MCF 10A (cell line): ENCODE results near the gene LLCFC1. TPM values are rescaled to one million over a fixed set of nuclear protein-coding genes. Genes with fewer than 3 reads are reported as not detected.

Experiments
- Bru-seq: library from RNA; stranded (reverse); fragments of 400-500 nt; gene quantifications from one replicate; lab custom pipeline; 2021; lab: Mats Ljungman, UMichigan
- BruChase-seq, 2 experiments: library from RNA; stranded (reverse); fragments of 400-500 nt; gene quantifications; one replicate each; lab custom pipeline; 2021; lab: Mats Ljungman, UMichigan
- BruUV-seq: library from RNA; stranded (reverse); fragments of 400-500 nt; replicated peaks from 2 replicates; lab custom pipeline; 2021; lab: Mats Ljungman, UMichigan
- CTCF ChIA-PET: fragments of 300-600 bp; sonication (Branson Sonifier 250); formaldehyde crosslinking; extraction: SDS; loops from one replicate; lab custom pipeline; 2021; ENCODE audit warnings: antibody characterized with exemption, inconsistent platforms; lab: Yijun Ruan, JAX
- POLR2A ChIA-PET: fragments of 300-600, 350-650 bp; sonication (Branson Sonifier 250); formaldehyde crosslinking; extraction: SDS; loops from one replicate; lab custom pipeline; 2020; ENCODE audit warnings: antibody characterized with exemption, inconsistent platforms; lab: Yijun Ruan, JAX
- DNase-seq: peaks from one replicate; pipeline ENCODE4 v3.0.0-alpha.2; 2018; ENCODE audit not compliant: unreplicated experiment
- H3K27ac Mint-ChIP-seq: one replicate; pipeline ENCODE4 v1.8.0; 2022; ENCODE audit warnings: mild to moderate bottlenecking, low read depth, mixed read lengths; ENCODE audit not compliant: unreplicated experiment
- H3K27me3 Mint-ChIP-seq: one replicate; pipeline ENCODE4 v1.8.0; 2022; ENCODE audit warnings: mixed read lengths; ENCODE audit not compliant: insufficient read depth, unreplicated experiment
- H3K36me3 Mint-ChIP-seq: one replicate; pipeline ENCODE4 v1.8.0; 2022; ENCODE audit warnings: mild to moderate bottlenecking, moderate library complexity, mixed read lengths; ENCODE audit not compliant: insufficient read depth, unreplicated experiment
- H3K4me1 Mint-ChIP-seq: one replicate; pipeline ENCODE4 v1.8.0; 2022; ENCODE audit warnings: mixed read lengths; ENCODE audit not compliant: insufficient read depth, unreplicated experiment
- H3K4me3 Mint-ChIP-seq: one replicate; pipeline ENCODE4 v1.8.0; 2022; ENCODE audit warnings: mild to moderate bottlenecking, moderate library complexity, mixed read lengths; ENCODE audit not compliant: unreplicated experiment
- H3K9me3 Mint-ChIP-seq: one replicate; pipeline ENCODE4 v1.8.0; 2022; ENCODE audit warnings: mixed read lengths; ENCODE audit not compliant: unreplicated experiment
- intact Hi-C: fragments of 100-400 bp; cut with micrococcal nuclease; formaldehyde crosslinking; loops from 2 replicates; pipeline ENCODE4 v1.14.1; 2022
- long read RNA-seq: library from polyadenylated mRNA; stranded (forward); transcript quantifications from one replicate; pipeline ENCODE4 v2.0.0, GENCODE V29; 2022
- total RNA-seq: library from RNA; stranded (reverse); gene quantifications from 2 replicates; pipeline ENCODE4 v1.2.3, GENCODE V29; 2022
- TF ChIP-seq, protein P1 (sequence below): fragments of 200-600 bp; IDR thresholded peaks from one replicate; pipeline ENCODE4 v1.8.0; 2022; ENCODE audit warnings: antibody characterized with exemption, mild to moderate bottlenecking; ENCODE audit not compliant: unreplicated experiment

The LLCFC1 gene
- total RNA-seq, result not detected in 2 replicates
- not detected for Bru-seq, nascent RNA
- BruChase-seq, experiment 1, labeled RNA remaining after a 6-hour chase, result not detected
- not detected for BruChase-seq, experiment 2, labeled RNA remaining after a 2-hour chase
- long read RNA-seq, result 0 reads

DNA sequence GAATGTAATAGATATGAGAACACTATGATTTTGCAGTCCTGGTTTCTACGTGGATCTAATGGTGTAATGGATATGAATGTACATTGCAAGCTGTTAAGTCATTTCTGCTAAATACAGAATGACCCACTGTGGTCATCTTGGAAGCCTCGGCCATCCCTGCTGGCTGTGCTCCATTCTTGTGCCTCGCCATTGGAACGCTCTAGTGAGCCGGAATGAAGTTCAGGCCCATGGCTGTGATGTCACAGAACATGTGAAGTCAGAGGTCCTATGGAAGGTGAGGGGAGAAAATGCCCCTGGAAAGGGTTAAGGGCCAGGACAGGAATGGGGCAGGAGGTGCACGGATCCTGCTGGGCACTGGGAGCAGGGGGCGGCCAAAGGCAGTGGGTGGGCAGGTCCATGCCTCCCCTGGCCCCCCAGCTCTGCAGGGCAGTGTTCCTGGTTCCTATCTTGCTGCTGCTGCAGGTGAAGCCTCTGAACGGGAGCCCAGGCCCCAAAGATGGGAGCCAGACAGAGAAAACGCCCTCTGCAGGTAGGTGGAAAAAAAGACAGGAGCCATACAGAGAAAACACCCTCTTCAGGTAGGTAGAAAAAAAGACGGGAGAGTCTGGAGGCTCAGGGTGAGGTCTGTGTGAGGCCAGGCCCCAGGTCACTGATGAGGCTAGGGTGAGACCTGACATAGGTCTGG is at the start of gene LLCFC1:
LLCFC1 (plus strand) TSS at position 259 of the 685 bp plus-strand sequence; CDS start at position 397, 138 bp downstream.
- ChIA-PET CTCF (interaction anchor here (0.7 kb wide), 2 partner anchors 22 to 66 kb away, joined by 3 read pairs; no protein-coding TSS in a partner anchor), POLR2A (no interaction called here)
- Mint-ChIP-seq H3K27me3 (peaks cover 8% of the 10 kb centered on the region), H3K4me1 (peaks cover 6% of the 10 kb centered on the region), H3K4me3 (no peak within 1 kb of the TSS), H3K36me3 (no peaks in the 10 kb centered on the region), H3K9me3 (no peaks in the 10 kb centered on the region), H3K27ac (no peak within 1 kb of the TSS)
- peak; percentile 39 for DNase-seq
- TF ChIP-seq, protein P1, sequence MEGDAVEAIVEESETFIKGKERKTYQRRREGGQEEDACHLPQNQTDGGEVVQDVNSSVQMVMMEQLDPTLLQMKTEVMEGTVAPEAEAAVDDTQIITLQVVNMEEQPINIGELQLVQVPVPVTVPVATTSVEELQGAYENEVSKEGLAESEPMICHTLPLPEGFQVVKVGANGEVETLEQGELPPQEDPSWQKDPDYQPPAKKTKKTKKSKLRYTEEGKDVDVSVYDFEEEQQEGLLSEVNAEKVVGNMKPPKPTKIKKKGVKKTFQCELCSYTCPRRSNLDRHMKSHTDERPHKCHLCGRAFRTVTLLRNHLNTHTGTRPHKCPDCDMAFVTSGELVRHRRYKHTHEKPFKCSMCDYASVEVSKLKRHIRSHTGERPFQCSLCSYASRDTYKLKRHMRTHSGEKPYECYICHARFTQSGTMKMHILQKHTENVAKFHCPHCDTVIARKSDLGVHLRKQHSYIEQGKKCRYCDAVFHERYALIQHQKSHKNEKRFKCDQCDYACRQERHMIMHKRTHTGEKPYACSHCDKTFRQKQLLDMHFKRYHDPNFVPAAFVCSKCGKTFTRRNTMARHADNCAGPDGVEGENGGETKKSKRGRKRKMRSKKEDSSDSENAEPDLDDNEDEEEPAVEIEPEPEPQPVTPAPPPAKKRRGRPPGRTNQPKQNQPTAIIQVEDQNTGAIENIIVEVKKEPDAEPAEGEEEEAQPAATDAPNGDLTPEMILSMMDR, result no peak
- BruUV-seq, result no TSS peak
- intact Hi-C loops, result no loop called here

DNA sequence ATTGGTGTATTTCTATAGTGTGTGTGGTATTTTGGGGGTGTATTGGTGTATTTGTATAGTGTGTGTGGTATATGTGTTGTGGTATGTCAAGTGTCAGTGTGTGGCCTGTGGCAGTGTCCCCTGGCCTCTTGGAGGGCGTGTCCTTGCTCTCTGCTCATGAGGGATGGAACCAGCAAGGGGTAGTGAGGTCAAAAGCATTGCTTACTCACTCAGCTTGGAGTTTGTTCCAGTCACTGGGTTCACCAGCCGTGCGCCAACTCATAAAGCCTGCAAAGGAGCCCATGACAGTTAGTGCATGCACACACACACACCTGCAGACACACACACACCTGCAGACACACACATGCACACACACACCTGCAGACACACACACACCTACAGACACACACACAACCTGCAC is 49.5 kb upstream of the LLCFC1 start:
- H3K9me3 Mint-ChIP-seq, result peaks cover 7% of the 10 kb centered on the region
- no peak for DNase-seq
- no peaks in the 10 kb centered on the region for H3K27me3 Mint-ChIP-seq
- no peaks in the 10 kb centered on the region for H3K4me1 Mint-ChIP-seq
- no peak overlapping the region for H3K4me3 Mint-ChIP-seq
- intact Hi-C loops, result loop anchor here (10.0 kb wide), 2 partner anchors 115 to 325 kb away; no protein-coding TSS in a partner anchor
- H3K36me3 Mint-ChIP-seq, result no peaks in the 10 kb centered on the region
- ChIA-PET CTCF (no interaction called here), POLR2A (no interaction called here)
- TF ChIP-seq, protein P1, result no peak
- no TSS peak for BruUV-seq
- H3K27ac Mint-ChIP-seq, result no peak overlapping the region

DNA sequence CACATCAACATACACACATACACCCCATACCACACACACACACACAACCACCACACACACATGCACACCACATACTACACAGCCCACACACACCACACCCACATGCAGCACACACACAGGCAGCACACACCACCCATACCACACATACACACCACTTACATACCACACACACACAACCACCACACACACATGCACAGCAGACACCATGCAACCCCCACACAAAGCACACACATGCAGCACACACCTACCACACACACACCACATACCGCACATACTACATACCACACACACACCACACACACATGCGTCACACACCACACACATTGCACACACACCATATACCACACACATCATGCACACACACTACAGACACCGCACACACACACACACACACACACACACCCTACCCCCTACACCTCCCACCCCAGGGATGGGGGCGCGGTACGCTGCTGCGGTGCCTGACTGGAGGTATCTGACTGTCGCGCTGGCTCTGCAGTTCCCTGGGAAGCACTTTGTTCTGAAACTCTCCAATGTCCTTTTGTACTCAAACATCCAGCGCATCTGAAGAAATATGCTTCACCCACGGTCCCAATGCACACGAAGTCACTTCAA is 48.3 kb upstream of the LLCFC1 start:
- TF ChIP-seq, protein P1, result no peak
- no peaks in the 10 kb centered on the region for H3K4me1 Mint-ChIP-seq
- intact Hi-C loops, result no loop called here
- H3K9me3 Mint-ChIP-seq, result peaks cover 7% of the 10 kb centered on the region
- BruUV-seq, result no TSS peak
- no peak overlapping the region for H3K27ac Mint-ChIP-seq
- CTCF ChIA-PET, result no interaction called here
- H3K27me3 Mint-ChIP-seq, result peaks cover 5% of the 10 kb centered on the region
- H3K4me3 Mint-ChIP-seq, result no peak overlapping the region
- no peak for DNase-seq
- POLR2A ChIA-PET, result no interaction called here
- no peaks in the 10 kb centered on the region for H3K36me3 Mint-ChIP-seq

DNA sequence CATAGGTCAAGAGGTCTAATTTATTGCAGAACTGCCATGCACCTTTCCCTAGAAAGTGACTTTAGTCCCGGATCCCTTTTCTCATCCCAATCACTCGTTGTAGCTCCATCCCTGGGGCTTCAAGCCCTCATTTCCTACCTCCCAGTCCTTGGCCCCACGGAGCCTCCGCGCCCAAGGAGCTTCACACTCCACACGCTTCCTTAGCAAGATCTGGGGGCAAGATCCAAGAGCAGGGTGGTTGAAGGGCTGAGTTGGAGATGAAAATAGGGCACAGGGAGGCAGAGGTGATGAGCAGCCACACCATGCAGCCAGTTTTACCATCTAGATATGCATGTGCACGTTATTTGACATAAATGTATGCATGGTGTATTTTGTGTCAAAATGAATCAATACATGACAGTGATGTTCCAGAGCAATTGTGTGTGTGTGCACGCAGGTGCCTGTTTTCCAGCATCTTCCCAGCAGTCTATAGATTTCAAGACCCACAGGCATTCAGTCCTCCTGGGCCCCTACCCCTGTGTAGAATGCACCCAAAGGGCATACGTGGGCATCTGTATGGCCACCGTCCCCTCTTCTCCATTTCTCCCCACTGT is 47.7 kb upstream of the LLCFC1 start:
- TF ChIP-seq, protein P1, result no peak
- intact Hi-C loops, result no loop called here

More for the DNA sequence above, 47.7 kb upstream of the LLCFC1 start:
- POLR2A ChIA-PET, result interaction anchor here (0.9 kb wide), 1 partner anchor 10 kb away, joined by 3 read pairs; no protein-coding TSS in a partner anchor
- BruUV-seq, result no TSS peak
- CTCF ChIA-PET, result no interaction called here
- Mint-ChIP-seq H3K27ac (no peak overlapping the region), H3K4me1 (no peaks in the 10 kb centered on the region), H3K4me3 (no peak overlapping the region), H3K36me3 (no peaks in the 10 kb centered on the region), H3K27me3 (peaks cover 11% of the 10 kb centered on the region), H3K9me3 (peaks cover 7% of the 10 kb centered on the region)
- DNase-seq, result no peak
